ENCODE results near the gene SNW1. TPM values are rescaled to one million over a fixed set of nuclear protein-coding genes. Genes with fewer than 3 reads are reported as not detected.
"Not testable (repeated sequence)": the region's sequence is repeated elsewhere in the genome, so short reads cannot be mapped to it uniquely, and the experiment has no call there.

Gene SNW1
- total and polyA plus RNA-seq, 4 donors: 17.3 to 33.8 (median 18.4) TPM

DNA sequence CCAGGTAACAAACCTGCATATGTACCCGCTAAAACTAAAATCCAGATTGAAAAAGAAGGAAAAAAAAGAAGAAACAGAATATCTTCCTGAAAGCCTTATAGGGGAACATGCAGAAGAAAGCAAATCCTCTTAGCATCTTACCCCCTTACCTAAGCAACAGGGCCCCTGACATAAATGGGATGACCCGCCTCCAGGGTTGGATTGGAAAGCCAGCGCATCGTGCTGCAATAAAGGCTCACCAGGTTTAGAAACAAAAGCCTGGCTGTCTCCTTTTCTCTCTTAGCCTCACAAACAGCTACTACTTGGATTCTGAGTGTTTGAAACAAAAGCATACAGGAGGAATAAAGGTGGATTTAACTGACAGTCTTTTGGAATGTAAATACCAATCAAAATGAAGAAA is 25.2 kb upstream of the SNW1 start (continued):
- TF ChIP-seq, protein P1, sequence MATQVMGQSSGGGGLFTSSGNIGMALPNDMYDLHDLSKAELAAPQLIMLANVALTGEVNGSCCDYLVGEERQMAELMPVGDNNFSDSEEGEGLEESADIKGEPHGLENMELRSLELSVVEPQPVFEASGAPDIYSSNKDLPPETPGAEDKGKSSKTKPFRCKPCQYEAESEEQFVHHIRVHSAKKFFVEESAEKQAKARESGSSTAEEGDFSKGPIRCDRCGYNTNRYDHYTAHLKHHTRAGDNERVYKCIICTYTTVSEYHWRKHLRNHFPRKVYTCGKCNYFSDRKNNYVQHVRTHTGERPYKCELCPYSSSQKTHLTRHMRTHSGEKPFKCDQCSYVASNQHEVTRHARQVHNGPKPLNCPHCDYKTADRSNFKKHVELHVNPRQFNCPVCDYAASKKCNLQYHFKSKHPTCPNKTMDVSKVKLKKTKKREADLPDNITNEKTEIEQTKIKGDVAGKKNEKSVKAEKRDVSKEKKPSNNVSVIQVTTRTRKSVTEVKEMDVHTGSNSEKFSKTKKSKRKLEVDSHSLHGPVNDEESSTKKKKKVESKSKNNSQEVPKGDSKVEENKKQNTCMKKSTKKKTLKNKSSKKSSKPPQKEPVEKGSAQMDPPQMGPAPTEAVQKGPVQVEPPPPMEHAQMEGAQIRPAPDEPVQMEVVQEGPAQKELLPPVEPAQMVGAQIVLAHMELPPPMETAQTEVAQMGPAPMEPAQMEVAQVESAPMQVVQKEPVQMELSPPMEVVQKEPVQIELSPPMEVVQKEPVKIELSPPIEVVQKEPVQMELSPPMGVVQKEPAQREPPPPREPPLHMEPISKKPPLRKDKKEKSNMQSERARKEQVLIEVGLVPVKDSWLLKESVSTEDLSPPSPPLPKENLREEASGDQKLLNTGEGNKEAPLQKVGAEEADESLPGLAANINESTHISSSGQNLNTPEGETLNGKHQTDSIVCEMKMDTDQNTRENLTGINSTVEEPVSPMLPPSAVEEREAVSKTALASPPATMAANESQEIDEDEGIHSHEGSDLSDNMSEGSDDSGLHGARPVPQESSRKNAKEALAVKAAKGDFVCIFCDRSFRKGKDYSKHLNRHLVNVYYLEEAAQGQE (IDR thresholded peaks at IDR 0.05): no peak
- TF ChIP-seq HNF4A (conservative IDR thresholded peaks at IDR 0.05): no peak
- TF ChIP-seq, protein P2, sequence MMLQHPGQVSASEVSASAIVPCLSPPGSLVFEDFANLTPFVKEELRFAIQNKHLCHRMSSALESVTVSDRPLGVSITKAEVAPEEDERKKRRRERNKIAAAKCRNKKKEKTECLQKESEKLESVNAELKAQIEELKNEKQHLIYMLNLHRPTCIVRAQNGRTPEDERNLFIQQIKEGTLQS (IDR thresholded peaks at IDR 0.05): no peak
- no peak for TF ChIP-seq SP1 (IDR thresholded peaks at IDR 0.05)
- TF ChIP-seq YY1 (IDR thresholded peaks at IDR 0.05): no peak
- no peak for TF ChIP-seq TAF1 (conservative IDR thresholded peaks at IDR 0.05)
- no peak for TF ChIP-seq HNF4G (IDR thresholded peaks at IDR 0.05)
- TF ChIP-seq FOXA1 (IDR thresholded peaks at IDR 0.05): no peak

DNA sequence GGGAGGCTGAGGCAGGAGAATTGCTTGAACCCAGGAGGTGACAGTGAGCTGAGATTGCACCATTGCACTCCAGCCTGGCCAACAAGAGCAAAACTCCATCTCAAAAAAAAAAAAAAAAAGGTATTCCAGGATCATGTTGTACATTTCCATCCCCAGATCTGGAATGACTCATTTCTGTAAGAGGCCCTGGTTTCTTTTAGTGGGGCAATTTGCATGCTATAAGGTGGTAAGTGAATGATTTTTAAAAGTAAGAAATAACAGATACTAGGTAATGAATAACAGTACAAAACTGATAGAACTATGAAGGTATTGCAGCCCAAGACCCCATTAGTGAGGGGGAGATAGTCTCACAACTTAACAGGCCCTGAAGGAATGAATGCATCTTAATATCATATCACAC is 21.2 kb upstream of the SNW1 start:
- Histone ChIP-seq H3K36me3 (ENCODE audit: control insufficient read depth in 4 of 4, insufficient read depth in 3 of 4, low read depth in 1 of 4, low read length in 3 of 4) (no peaks in the 10 kb centered on the region), H3K27me3 (ENCODE audit: control insufficient read depth in 4 of 4, insufficient read depth in 4 of 4, low read length in 3 of 4) (no peaks in the 10 kb centered on the region), H3K4me3 (ENCODE audit: low read depth in 1 of 3, low read length in 3 of 3) (no peak overlapping the region), H3K4me1 (ENCODE audit: control insufficient read depth in 4 of 4, insufficient read depth in 4 of 4, low read length in 3 of 4) (no peaks in the 10 kb centered on the region), H3K9ac (ENCODE audit: low read depth in 1 of 2, low read length in 2 of 2) (no peak overlapping the region), H3K9me3 (ENCODE audit: control insufficient read depth in 4 of 4, low read length in 3 of 4) (no peaks in the 10 kb centered on the region), H3K27ac (ENCODE audit: low read depth in 1 of 2, low read length in 2 of 2) (no peak overlapping the region)
- no peak for DNase-seq (ENCODE audit: low spot score)
- TF ChIP-seq RXRA (IDR thresholded peaks at IDR 0.05) (no peak), HNF4A (conservative IDR thresholded peaks at IDR 0.05) (no peak)
- TF ChIP-seq, protein P3, sequence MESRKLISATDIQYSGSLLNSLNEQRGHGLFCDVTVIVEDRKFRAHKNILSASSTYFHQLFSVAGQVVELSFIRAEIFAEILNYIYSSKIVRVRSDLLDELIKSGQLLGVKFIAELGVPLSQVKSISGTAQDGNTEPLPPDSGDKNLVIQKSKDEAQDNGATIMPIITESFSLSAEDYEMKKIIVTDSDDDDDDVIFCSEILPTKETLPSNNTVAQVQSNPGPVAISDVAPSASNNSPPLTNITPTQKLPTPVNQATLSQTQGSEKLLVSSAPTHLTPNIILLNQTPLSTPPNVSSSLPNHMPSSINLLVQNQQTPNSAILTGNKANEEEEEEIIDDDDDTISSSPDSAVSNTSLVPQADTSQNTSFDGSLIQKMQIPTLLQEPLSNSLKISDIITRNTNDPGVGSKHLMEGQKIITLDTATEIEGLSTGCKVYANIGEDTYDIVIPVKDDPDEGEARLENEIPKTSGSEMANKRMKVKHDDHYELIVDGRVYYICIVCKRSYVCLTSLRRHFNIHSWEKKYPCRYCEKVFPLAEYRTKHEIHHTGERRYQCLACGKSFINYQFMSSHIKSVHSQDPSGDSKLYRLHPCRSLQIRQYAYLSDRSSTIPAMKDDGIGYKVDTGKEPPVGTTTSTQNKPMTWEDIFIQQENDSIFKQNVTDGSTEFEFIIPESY (IDR thresholded peaks at IDR 0.05): no peak

DNA sequence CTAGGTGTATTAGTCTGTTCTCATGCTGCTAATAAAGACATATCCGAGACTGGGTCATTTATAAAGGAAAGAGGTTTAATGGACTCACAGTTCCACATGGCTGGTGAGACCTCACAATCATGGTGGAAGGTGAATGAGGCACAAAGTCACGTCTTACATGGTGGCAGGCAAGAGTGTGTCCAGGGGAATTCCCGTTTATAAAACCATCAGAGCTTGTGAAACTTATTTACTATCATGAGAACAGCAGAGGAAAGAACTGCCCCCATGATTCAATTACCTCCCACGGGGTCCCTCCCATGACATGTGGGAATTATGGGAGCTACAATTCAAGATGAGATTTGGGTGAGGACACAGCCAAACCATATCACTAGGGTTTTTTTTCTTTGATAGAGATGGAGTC is 13.0 kb upstream of the SNW1 start:
- not testable (repeated sequence) for H3K4me1 ChIP-seq (ENCODE audit: control insufficient read depth in 4 of 4, insufficient read depth in 4 of 4, low read length in 3 of 4); H3K4me3 ChIP-seq (ENCODE audit: low read depth in 1 of 3, low read length in 3 of 3); H3K36me3 ChIP-seq (ENCODE audit: control insufficient read depth in 4 of 4, insufficient read depth in 3 of 4, low read depth in 1 of 4, low read length in 3 of 4); H3K27ac ChIP-seq (ENCODE audit: low read depth in 1 of 2, low read length in 2 of 2); DNase-seq (ENCODE audit: low spot score); H3K9ac ChIP-seq (ENCODE audit: low read depth in 1 of 2, low read length in 2 of 2); H3K9me3 ChIP-seq (ENCODE audit: control insufficient read depth in 4 of 4, low read length in 3 of 4); H3K27me3 ChIP-seq (ENCODE audit: control insufficient read depth in 4 of 4, insufficient read depth in 4 of 4, low read length in 3 of 4)
- WGBS: 80% methylated on average over 4 of the region's 4 CpGs

DNA sequence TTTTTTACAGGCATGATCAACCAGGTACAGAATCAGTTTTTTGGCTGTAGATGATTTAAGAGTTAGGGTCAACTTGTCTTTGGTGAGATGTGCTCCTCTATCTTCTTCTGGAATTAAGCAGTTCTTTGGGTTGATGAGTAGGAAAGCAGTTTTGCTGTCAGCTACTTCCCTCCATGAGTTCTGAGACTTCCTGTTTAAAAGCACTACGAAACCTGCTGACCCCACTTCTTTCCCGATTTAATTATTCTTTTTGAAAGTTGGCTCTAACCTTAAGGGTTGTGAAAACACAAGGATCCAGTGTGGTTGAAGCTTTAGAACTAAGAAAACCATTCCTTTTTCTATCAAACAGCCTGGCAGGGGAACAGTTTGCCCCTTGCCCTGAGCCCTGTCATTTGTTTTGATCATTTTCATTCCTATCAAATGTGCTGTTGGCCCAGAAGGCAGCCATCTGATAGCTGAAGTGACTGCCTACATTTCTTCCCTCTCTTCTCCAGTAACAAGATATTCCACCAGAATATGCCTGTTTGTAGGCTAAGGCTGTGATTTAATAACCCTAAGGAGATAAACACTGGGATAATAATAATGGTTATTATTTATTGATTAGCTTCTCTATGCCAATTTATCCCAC is 7.6 kb upstream of the SNW1 start:
- not testable (repeated sequence) for DNase-seq (ENCODE audit: low spot score); H3K36me3 ChIP-seq (ENCODE audit: control insufficient read depth in 4 of 4, insufficient read depth in 3 of 4, low read depth in 1 of 4, low read length in 3 of 4); H3K4me1 ChIP-seq (ENCODE audit: control insufficient read depth in 4 of 4, insufficient read depth in 4 of 4, low read length in 3 of 4); H3K9ac ChIP-seq (ENCODE audit: low read depth in 1 of 2, low read length in 2 of 2); H3K27me3 ChIP-seq (ENCODE audit: control insufficient read depth in 4 of 4, insufficient read depth in 4 of 4, low read length in 3 of 4); H3K4me3 ChIP-seq (ENCODE audit: low read depth in 1 of 3, low read length in 3 of 3); H3K9me3 ChIP-seq (ENCODE audit: control insufficient read depth in 4 of 4, low read length in 3 of 4); H3K27ac ChIP-seq (ENCODE audit: low read depth in 1 of 2, low read length in 2 of 2)
- 52% methylated on average over 2 of the region's 2 CpGs for WGBS
